Measurements from ENCODE around the gene MPHOSPH10. TPM values are rescaled to one million over a fixed set of nuclear protein-coding genes. Genes with fewer than 3 reads are reported as not detected.

The MPHOSPH10 gene
- total RNA-seq, 2 experiments from 2014 or later: 41.7 to 47.0 TPM

- H3K36me3 Mint-ChIP-seq (ENCODE audit: low read depth): peaks cover 7% of the 10 kb centered on the region
- no peak overlapping the region for H3K4me3 Mint-ChIP-seq
- TF ChIP-seq CTCF (IDR thresholded peaks at IDR 0.05): no peak
- no peaks in the 10 kb centered on the region for H3K27me3 Mint-ChIP-seq
- ChIA-PET POLR2A (no interaction called here), CTCF (no interaction called here)
- no peak for DNase-seq
- no peaks in the 10 kb centered on the region for H3K4me1 Mint-ChIP-seq (ENCODE audit: low read depth)
- no peak overlapping the region for H3K27ac Mint-ChIP-seq
- H3K9me3 Mint-ChIP-seq: peaks cover 7% of the 10 kb centered on the region
- ATAC-seq: no peak
- intact Hi-C loops (cut with micrococcal nuclease): no loop called here
Observed at GRCh38 chr2:71191570-71191943, 61.1 kb downstream of the MPHOSPH10 start.

Other genes with a start within 250 kb of the MPHOSPH10 start
- not detected for gene VAX2, start 230.1 kb upstream of the MPHOSPH10 start, total RNA-seq
- gene ATP6V1B1, start 194.7 kb upstream of the MPHOSPH10 start, total RNA-seq: not detected
- gene ANKRD53, start 152.0 kb upstream of the MPHOSPH10 start, total RNA-seq: not detected
- 10 to 100 TPM; 38.8 to 39.9 TPM for gene TEX261, start 135.8 kb upstream of the MPHOSPH10 start, total RNA-seq
- 10 to 100 TPM; 33.6 to 38.7 TPM for gene NAGK, start 62.0 kb upstream of the MPHOSPH10 start, total RNA-seq
- gene MCEE, start 405 bp upstream of the MPHOSPH10 start, total RNA-seq: 10 to 100 TPM; 13.8 to 14.0 TPM
- gene PAIP2B, start 96.5 kb downstream of the MPHOSPH10 start, total RNA-seq: 1 to 10 TPM; 3.1 to 3.4 TPM
- gene ZNF638, start 201.1 kb downstream of the MPHOSPH10 start, total RNA-seq: 10 to 100 TPM; 81.1 to 86.0 TPM